NB4 (cell line): ENCODE measurements around the gene CSMD2.

Source experiments
- CTCF ChIP-seq: IDR thresholded peaks from one replicate; pipeline ENCODE4 v1.5.1; 2012; ENCODE audit warnings: low read depth, low read length
- MAX ChIP-seq: IDR thresholded peaks from 2 replicates; pipeline ENCODE4 v1.6.1; 2011; ENCODE audit warnings: low read depth, low read length
- MYC ChIP-seq: IDR thresholded peaks from 2 replicates; pipeline ENCODE4 v1.6.1; 2011; ENCODE audit warnings: low read depth, low read length
- POLR2A ChIP-seq: IDR thresholded peaks from 2 replicates; pipeline ENCODE4 v1.6.1; 2011; ENCODE audit warnings: mild to moderate bottlenecking; ENCODE audit not compliant: insufficient read length; ENCODE audit errors: extremely low read depth

GRCh38 chr1:33715195-33715811 lies 449.7 kb downstream of the CSMD2 start:
- TF ChIP-seq MAX, result no peak
- no peak for TF ChIP-seq CTCF
- no peak for TF ChIP-seq POLR2A
- TF ChIP-seq MYC, result no peak
